Neural cell (in vitro differentiated cells): ENCODE data around the gene FAM83F.

Experiments
- CTCF ChIP-seq: fragments of 450-650 bp; IDR thresholded peaks from 2 replicates; pipeline ENCODE4 v1.5.1; 2014; ENCODE audit warnings: antibody characterized with exemption, mild to moderate bottlenecking, moderate library complexity; ENCODE audit not compliant: poor library complexity, severe bottlenecking
- POLR2AphosphoS5 ChIP-seq: IDR thresholded peaks from 2 replicates; pipeline ENCODE4 v1.6.1; 2012
- RAD21 ChIP-seq: fragments of 450-650 bp; conservative IDR thresholded peaks from 2 replicates; pipeline ENCODE4 v1.6.1; 2014; ENCODE audit warnings: antibody characterized with exemption, mild to moderate bottlenecking, moderate library complexity
- TAF1 ChIP-seq: IDR thresholded peaks from 2 replicates; pipeline ENCODE4 v1.6.1; 2012; ENCODE audit warnings: low read depth

DNA sequence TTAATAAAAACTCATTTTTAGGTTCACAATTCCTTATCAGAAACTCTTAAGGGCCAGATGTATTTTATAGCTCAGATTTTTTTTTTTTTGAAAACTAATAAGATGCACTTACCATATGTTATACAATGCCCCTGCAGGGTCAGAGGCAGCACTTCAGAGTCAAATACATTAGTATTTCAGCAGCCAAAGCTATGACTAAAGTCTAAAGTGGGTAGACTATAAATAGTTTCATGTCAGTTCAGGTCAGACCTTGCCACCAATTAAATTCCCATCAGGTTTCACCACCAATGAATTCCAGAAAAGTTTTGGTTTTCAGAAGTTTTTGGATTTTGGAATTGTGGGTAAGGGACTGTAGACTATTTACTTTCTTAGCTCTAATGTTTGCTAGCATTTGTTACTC is 75.9 kb downstream of the FAM83F start:
- TF ChIP-seq CTCF = no peak
- TF ChIP-seq TAF1 = no peak
- TF ChIP-seq POLR2AphosphoS5 = no peak
- TF ChIP-seq RAD21 = no peak
